ENCODE data around the gene BAIAP2.
A peak's percentile ranks its signal among the peaks of the same experiment; 100 is the strongest.

Gene BAIAP2

DNA sequence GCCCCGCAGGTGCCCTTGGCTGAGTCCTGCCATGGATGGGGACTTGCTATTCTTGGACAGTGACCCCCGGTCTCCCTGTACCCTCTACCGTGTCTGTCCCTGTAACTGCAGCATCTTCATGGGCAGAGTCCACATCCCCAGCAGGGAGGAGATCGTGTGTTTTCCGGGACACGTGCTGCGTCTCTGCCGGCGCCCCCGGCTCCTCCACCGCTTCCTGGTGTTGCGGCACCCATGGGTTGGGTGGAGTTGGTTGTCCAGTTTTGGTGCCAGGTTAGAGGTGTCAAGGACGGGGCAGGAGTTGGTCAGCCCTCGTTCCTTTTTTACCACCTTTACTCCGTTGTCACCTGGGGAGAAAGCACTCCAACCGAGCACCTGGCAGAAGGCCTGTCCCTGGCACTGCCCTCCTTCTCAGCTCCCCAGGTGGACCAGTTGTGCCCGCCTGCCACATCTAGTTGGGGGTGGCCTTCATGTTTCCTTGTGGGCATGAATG, 20.0 kb downstream of the BAIAP2 start:
- no peak for TF ChIP-seq POLR2AphosphoS5 (IDR thresholded peaks at IDR 0.05; ENCODE audit: low read depth, low read length)
- TF ChIP-seq FOXP2 (optimal IDR thresholded peaks at IDR 0.05; ENCODE audit: borderline replicate concordance, extremely low read depth, extremely low read length, insufficient read depth), result no peak
- TF ChIP-seq, protein P1, sequence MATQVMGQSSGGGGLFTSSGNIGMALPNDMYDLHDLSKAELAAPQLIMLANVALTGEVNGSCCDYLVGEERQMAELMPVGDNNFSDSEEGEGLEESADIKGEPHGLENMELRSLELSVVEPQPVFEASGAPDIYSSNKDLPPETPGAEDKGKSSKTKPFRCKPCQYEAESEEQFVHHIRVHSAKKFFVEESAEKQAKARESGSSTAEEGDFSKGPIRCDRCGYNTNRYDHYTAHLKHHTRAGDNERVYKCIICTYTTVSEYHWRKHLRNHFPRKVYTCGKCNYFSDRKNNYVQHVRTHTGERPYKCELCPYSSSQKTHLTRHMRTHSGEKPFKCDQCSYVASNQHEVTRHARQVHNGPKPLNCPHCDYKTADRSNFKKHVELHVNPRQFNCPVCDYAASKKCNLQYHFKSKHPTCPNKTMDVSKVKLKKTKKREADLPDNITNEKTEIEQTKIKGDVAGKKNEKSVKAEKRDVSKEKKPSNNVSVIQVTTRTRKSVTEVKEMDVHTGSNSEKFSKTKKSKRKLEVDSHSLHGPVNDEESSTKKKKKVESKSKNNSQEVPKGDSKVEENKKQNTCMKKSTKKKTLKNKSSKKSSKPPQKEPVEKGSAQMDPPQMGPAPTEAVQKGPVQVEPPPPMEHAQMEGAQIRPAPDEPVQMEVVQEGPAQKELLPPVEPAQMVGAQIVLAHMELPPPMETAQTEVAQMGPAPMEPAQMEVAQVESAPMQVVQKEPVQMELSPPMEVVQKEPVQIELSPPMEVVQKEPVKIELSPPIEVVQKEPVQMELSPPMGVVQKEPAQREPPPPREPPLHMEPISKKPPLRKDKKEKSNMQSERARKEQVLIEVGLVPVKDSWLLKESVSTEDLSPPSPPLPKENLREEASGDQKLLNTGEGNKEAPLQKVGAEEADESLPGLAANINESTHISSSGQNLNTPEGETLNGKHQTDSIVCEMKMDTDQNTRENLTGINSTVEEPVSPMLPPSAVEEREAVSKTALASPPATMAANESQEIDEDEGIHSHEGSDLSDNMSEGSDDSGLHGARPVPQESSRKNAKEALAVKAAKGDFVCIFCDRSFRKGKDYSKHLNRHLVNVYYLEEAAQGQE (IDR thresholded peaks at IDR 0.05; ENCODE audit: insufficient read depth in 1 of 2, low read depth in 2 of 2, low read length in 2 of 2), result no peak
- no peak for TF ChIP-seq SIN3A (IDR thresholded peaks at IDR 0.05; ENCODE audit: borderline replicate concordance, insufficient read depth, low read length)
- no peak for TF ChIP-seq TAF1 (IDR thresholded peaks at IDR 0.05; ENCODE audit: borderline replicate concordance, insufficient read depth, low read length)

DNA sequence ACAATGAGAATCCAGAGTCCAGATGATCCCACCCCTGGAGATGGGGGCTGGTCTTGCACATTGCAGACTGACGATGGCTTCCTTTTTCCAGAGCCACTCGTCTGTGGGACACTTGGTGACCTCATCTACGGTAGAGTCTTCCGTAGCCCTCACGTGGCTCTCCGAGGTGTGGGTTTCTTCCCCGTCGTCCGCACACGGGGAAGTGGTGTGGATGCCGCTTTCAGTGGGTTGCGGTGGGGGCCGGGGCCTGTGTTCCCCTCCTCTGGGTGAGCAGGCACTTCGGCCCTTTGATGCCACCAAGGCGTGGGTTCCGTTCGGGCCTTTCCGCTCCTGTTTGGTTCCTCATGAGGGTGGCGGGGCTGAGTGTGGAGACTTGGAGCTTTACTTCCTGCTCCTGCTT, 21.4 kb downstream of the BAIAP2 start:
- TF ChIP-seq POLR2AphosphoS5 (IDR thresholded peaks at IDR 0.05; ENCODE audit: low read depth, low read length), result no peak; the same call in 1 of the 2 replicates
- no peak for TF ChIP-seq TAF1 (IDR thresholded peaks at IDR 0.05; ENCODE audit: borderline replicate concordance, insufficient read depth, low read length)
- no peak for TF ChIP-seq FOXP2 (optimal IDR thresholded peaks at IDR 0.05; ENCODE audit: borderline replicate concordance, extremely low read depth, extremely low read length, insufficient read depth)
- no peak for TF ChIP-seq SIN3A (IDR thresholded peaks at IDR 0.05; ENCODE audit: borderline replicate concordance, insufficient read depth, low read length)
- TF ChIP-seq, protein P1 (IDR thresholded peaks at IDR 0.05; ENCODE audit: insufficient read depth in 1 of 2, low read depth in 2 of 2, low read length in 2 of 2), result no peak

DNA sequence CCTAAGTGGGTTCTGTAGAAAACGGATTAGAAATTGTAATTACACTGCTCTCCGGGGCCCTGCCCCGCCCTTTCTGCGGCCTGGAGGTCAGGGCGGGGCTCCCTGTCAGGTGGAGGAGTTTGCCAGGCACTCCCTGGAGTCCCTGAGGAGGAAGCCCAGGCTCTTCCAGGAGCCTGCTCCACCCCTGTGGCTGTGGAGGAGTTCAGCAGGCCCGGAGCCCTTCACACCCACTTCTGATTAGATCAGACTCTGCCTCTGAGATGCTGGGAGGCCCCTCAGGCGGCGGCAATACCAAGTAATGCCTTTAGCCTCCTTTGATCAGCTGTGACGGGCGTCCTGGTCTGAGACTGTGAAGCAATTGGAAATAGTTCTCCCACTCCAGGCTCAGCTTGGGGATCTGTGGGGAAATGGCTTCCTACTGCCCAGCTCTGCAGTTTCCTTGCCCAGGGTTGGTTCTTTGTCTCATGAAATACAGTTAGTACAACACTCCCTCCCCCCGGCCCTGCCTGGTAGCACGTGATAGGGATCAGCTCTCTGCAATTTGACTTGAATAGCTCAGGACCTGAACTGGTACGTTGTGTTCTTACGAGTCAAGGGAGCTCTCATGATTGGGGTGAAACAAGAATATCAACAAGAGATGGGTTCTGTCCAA, 22.3 kb downstream of the BAIAP2 start:
- 0 out of 2 replicates have a peak, but pooled peaks have one; percentile 26 for TF ChIP-seq SIN3A (IDR thresholded peaks at IDR 0.05; ENCODE audit: borderline replicate concordance, insufficient read depth, low read length)
- TF ChIP-seq, protein P1 (IDR thresholded peaks at IDR 0.05; ENCODE audit: insufficient read depth in 1 of 2, low read depth in 2 of 2, low read length in 2 of 2), result no peak

DNA sequence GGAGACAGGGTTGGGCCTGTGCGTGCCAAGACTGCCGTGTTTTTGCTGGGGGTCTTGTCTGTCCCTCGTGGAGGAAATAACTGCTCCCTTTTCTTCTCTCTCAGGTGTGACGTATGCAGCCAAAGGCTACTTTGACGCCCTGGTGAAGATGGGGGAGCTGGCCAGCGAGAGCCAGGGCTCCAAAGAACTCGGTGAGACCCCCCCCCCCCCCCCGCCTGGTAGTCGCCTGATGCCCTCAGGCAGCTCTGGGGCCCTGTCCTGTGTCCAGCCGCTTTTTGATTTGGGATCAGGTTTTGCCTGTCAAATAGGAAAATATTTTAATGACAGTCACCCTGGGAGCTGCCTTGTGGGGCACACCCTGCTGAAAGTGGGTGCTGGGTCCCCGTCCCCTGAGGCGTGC, 22.8 kb downstream of the BAIAP2 start:
- TF ChIP-seq FOXP2 (optimal IDR thresholded peaks at IDR 0.05; ENCODE audit: borderline replicate concordance, extremely low read depth, extremely low read length, insufficient read depth) (no peak), SIN3A (IDR thresholded peaks at IDR 0.05; ENCODE audit: borderline replicate concordance, insufficient read depth, low read length) (no peak), TAF1 (IDR thresholded peaks at IDR 0.05; ENCODE audit: borderline replicate concordance, insufficient read depth, low read length) (no peak), POLR2AphosphoS5 (IDR thresholded peaks at IDR 0.05; ENCODE audit: low read depth, low read length) (no peak)
- TF ChIP-seq, protein P1 (IDR thresholded peaks at IDR 0.05; ENCODE audit: insufficient read depth in 1 of 2, low read depth in 2 of 2, low read length in 2 of 2), result no peak

All from PFSK-1 (cell line).